Loucy (cell line): ENCODE measurements around the gene LHCGR.

ENCODE experiments used
- CTCF ChIP-seq: fragments of 200-600 bp; sonication (generic); conservative IDR thresholded peaks from 2 replicates; pipeline ENCODE4 v1.5.1; 2014; ENCODE audit warnings: mild to moderate bottlenecking, antibody characterized with exemption, low read length
- EZH2phosphoT487 ChIP-seq: fragments of 200-600 bp; IDR thresholded peaks from 2 replicates; pipeline ENCODE4 v1.6.1; 2018; ENCODE audit warnings: antibody characterized with exemption, mild to moderate bottlenecking, moderate library complexity, borderline replicate concordance

- TF ChIP-seq CTCF: no peak
- no peak for TF ChIP-seq EZH2phosphoT487
These were observed 28.0 kb downstream of the LHCGR start for GRCh38 chr2:48727560-48727959.
